ENCODE results near the gene COA7. TPM values are rescaled to one million over a fixed set of nuclear protein-coding genes. Genes with fewer than 3 reads are reported as not detected.

Gene COA7
- total RNA-seq, 1 donor from 2014 or later: 16.5 TPM

DNA sequence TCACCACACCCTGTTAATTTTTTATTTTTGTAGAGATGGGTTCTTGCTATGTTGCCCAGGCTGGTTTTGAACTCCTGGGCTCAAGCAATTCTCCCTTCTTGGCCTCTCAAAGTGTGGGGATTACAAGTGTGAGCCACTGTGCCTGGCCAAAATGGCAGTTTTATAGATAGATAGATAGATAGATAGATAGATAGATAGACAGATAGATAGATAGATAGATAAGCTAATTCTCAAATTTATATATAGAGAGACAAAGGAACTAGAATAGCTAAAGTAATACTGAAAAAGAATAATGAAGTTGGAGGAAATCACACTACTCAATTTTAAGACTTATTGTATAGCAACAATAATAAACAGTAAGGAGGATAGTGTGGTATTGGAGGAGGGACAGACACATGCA is 44.1 kb downstream of the COA7 start:
- DNase-seq (ENCODE audit: low spot score, unreplicated experiment): no peak
- no peak overlapping the region for H3K4me3 Mint-ChIP-seq (ENCODE audit: low read depth)
- peaks cover 4% of the 10 kb centered on the region for H3K4me1 Mint-ChIP-seq (ENCODE audit: low read depth)
- H3K36me3 Mint-ChIP-seq (ENCODE audit: insufficient read depth): no peaks in the 10 kb centered on the region
- no peak overlapping the region for H3K27ac Mint-ChIP-seq
- H3K27me3 Mint-ChIP-seq: peaks cover under 1% of the 10 kb centered on the region
- H3K9me3 Mint-ChIP-seq (ENCODE audit: low read depth): no peaks in the 10 kb centered on the region
- TF ChIP-seq, protein P1, sequence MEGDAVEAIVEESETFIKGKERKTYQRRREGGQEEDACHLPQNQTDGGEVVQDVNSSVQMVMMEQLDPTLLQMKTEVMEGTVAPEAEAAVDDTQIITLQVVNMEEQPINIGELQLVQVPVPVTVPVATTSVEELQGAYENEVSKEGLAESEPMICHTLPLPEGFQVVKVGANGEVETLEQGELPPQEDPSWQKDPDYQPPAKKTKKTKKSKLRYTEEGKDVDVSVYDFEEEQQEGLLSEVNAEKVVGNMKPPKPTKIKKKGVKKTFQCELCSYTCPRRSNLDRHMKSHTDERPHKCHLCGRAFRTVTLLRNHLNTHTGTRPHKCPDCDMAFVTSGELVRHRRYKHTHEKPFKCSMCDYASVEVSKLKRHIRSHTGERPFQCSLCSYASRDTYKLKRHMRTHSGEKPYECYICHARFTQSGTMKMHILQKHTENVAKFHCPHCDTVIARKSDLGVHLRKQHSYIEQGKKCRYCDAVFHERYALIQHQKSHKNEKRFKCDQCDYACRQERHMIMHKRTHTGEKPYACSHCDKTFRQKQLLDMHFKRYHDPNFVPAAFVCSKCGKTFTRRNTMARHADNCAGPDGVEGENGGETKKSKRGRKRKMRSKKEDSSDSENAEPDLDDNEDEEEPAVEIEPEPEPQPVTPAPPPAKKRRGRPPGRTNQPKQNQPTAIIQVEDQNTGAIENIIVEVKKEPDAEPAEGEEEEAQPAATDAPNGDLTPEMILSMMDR (IDR thresholded peaks at IDR 0.05; ENCODE audit: unreplicated experiment): no peak

DNA sequence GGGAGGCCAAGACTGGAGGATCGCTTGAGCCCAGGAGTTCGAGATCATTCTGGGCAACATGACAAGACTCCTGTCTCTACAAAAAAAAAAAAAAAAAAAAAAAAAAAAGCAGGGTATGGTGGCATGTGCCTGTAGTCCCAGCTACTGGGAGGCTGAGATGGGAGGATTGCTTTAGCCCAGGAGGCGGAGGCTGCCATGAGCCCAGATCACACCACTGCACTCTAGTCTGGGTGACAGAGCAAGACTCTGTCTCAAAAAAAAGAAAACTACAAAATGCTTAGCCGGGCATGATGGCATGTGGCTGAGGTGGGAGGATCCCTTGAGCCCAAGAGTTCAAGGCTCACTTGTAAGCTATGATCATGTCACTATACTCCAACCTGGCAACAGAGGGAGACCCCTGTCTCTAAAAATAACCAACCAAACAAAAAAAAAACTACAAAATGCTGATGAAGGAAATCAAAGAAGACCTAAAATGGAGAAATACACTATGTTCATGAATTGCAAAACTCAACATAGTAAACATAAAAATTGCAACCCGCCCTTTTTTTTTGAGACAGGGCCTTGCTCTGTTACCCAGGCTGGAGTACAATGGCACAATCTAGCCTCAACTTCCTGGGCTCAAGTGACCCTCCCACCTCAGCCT is 44.8 kb downstream of the COA7 start:
- Mint-ChIP-seq H3K9me3 (ENCODE audit: low read depth) (no peaks in the 10 kb centered on the region), H3K27ac (no peak overlapping the region), H3K27me3 (peaks cover 3% of the 10 kb centered on the region), H3K36me3 (ENCODE audit: insufficient read depth) (no peaks in the 10 kb centered on the region), H3K4me1 (ENCODE audit: low read depth) (peaks cover 4% of the 10 kb centered on the region), H3K4me3 (ENCODE audit: low read depth) (no peak overlapping the region)
- DNase-seq (ENCODE audit: low spot score, unreplicated experiment): no peak
- TF ChIP-seq, protein P1 (IDR thresholded peaks at IDR 0.05; ENCODE audit: unreplicated experiment): no peak

DNA sequence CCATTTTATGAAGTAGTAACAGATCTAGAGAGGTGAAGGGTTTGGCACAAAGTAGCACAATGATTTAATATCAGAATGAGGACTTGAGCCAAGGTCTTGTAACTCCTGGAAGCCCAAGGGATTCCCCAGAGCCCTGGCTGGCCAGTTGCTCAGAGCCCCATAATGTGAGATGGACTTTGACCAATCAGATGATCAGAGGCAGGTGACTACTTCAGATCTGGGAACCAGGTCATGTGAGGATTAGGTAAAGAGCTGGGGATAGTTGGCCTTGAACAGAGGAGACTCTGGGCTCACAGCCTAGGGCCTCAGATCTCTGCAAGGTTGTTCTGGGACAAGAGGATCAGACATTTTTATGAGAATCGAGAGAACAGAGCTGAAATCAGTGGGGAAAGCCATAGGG is 46.2 kb downstream of the COA7 start:
- TF ChIP-seq, protein P1 (IDR thresholded peaks at IDR 0.05; ENCODE audit: unreplicated experiment): no peak
- no peak overlapping the region for H3K27ac Mint-ChIP-seq
- no peak overlapping the region for H3K4me3 Mint-ChIP-seq (ENCODE audit: low read depth)
- H3K27me3 Mint-ChIP-seq: peaks cover 3% of the 10 kb centered on the region
- peaks cover 4% of the 10 kb centered on the region for H3K4me1 Mint-ChIP-seq (ENCODE audit: low read depth)
- no peaks in the 10 kb centered on the region for H3K9me3 Mint-ChIP-seq (ENCODE audit: low read depth)
- DNase-seq (ENCODE audit: low spot score, unreplicated experiment): no peak
- no peaks in the 10 kb centered on the region for H3K36me3 Mint-ChIP-seq (ENCODE audit: insufficient read depth)

DNA sequence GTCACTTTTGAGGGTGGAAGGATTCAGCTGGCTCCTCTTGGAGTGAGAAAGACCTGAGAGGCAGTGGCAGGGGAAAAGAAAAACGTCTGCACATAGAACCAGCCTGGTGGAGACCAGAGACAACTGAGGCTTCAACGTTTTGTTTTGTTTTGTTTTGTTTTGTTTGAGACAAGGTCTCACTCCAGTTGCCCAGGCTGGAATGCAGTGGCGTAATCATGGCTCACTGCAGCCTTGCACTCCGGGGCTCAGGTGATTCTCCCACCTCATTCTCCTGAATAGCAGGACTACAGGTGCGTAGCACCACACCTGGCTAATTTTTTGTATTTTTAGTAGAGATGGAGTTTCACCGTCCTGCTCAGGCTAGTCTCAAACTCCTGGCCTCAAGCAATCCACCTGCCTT is 52.9 kb downstream of the COA7 start:
- Mint-ChIP-seq H3K27me3 (peaks cover 3% of the 10 kb centered on the region), H3K4me3 (ENCODE audit: low read depth) (no peak overlapping the region), H3K36me3 (ENCODE audit: insufficient read depth) (no peaks in the 10 kb centered on the region), H3K4me1 (ENCODE audit: low read depth) (no peaks in the 10 kb centered on the region), H3K9me3 (ENCODE audit: low read depth) (no peaks in the 10 kb centered on the region), H3K27ac (no peak overlapping the region)
- no peak for DNase-seq (ENCODE audit: low spot score, unreplicated experiment)
- TF ChIP-seq, protein P1 (IDR thresholded peaks at IDR 0.05; ENCODE audit: unreplicated experiment): no peak

DNA sequence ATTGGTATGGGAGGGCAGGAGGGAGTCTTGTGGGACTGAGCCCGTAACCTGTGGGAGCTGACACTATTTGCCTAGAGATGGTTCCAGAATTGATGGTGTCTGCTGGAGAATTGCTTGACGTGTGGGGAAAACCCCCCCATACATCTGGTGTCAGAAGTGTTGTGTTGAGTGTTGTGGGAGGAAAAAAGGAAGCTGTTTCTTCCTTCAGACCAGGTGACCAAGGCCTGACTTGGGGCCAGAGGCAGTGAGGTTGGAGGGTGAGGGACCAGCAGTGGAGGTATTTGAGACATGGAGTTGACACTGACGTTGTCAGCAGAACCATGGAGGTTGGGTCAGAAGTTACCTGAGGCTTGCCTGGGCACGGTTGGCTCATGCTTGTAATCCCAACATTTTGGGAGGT is 56.8 kb downstream of the COA7 start:
- H3K27me3 Mint-ChIP-seq: peaks cover 2% of the 10 kb centered on the region
- peaks cover 11% of the 10 kb centered on the region for H3K4me1 Mint-ChIP-seq (ENCODE audit: low read depth)
- no peak overlapping the region for H3K4me3 Mint-ChIP-seq (ENCODE audit: low read depth)
- no peak for DNase-seq (ENCODE audit: low spot score, unreplicated experiment)
- H3K36me3 Mint-ChIP-seq (ENCODE audit: insufficient read depth): no peaks in the 10 kb centered on the region
- H3K27ac Mint-ChIP-seq: no peak overlapping the region
- H3K9me3 Mint-ChIP-seq (ENCODE audit: low read depth): no peaks in the 10 kb centered on the region
- TF ChIP-seq, protein P1 (IDR thresholded peaks at IDR 0.05; ENCODE audit: unreplicated experiment): no peak
